HG03469 (cell line): ENCODE results near the gene AHCYL2.
"Not testable (repeated sequence)": the region's sequence is repeated elsewhere in the genome, so short reads cannot be mapped to it uniquely, and the experiment has no call there.

ENCODE experiments used
- ATAC-seq: cut with Tn5 transposase; IDR thresholded peaks from one replicate; pipeline ENCODE4 v1.9.1; 2021; ENCODE audit warnings: mild to moderate bottlenecking, moderate library complexity, moderate number of reproducible peaks; ENCODE audit not compliant: unreplicated experiment

Gene AHCYL2

GRCh38 chr7:129412501-129412900 lies 187.7 kb downstream of the AHCYL2 start:
- ATAC-seq: no peak

DNA sequence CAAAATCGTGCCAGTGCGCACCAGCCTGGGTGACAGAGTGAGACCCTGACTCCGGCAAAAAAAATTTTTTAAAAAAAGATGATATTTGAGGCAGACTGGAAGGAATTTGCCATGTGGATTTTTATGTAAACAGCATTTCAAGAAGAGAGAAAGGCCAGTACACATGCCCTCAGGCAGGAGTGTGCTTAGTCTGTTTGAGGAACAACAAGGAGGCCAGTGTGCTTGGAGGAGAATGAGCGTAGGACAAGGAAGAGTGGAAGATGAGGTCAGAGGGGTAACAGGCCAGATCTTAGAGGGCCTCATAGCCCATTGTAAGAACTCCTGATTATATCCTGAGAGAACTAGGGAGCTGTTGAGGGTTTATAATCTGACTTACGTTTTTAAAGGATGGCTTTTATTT lies 192.2 kb downstream of the AHCYL2 start:
- no peak for ATAC-seq

- no peak for ATAC-seq
Measured at GRCh38 chr7:129421717-129422250, 197.0 kb downstream of the AHCYL2 start.

GRCh38 chr7:129422727-129423126 lies 197.9 kb downstream of the AHCYL2 start:
- no peak for ATAC-seq

GRCh38 chr7:129423700-129424410 lies 199.0 kb downstream of the AHCYL2 start:
- no peak for ATAC-seq

DNA sequence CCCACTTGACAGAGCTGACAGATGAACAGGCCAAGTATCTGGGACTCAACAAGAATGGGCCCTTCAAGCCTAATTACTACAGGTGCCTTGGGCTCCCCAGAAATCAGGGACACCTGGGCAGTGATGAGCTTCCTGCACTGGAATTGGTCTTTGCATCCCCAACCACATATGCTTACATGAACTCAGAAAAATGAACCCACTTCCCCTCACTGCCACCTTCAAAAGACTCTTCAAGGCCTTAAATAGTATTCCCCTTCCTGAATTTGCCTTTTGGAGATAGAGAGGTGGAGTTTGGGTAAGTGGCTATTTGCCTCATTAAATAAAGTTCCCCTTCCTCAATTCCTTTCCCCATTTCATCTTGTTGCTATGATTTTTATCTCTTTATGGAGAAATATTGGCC lies 201.7 kb downstream of the AHCYL2 start:
- no peak for ATAC-seq

DNA sequence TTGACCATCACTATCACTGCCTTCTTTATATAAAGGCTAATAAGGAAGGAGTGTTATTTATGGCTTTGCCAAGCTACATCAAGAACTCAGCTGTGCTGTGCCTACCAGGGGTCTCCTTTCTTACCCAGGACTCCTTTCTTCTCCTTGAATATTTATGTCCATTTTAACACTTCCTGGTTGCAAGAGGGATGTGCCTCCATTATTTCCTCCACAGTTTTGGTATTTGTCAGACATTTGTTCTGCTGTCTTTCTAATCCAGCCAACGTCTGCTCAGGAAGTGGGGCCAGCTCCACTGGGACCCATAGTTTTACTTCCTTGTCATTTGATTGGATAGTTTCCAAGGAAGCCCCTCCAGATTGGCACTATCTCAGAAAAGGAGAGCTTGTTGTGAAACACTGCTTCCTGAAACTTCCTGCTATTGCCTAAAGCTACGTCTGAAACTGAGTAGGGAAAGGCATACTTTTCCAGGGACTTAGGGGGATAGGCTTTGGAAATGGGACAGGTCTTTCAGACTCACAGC lies 202.8 kb downstream of the AHCYL2 start:
- no peak for ATAC-seq

DNA sequence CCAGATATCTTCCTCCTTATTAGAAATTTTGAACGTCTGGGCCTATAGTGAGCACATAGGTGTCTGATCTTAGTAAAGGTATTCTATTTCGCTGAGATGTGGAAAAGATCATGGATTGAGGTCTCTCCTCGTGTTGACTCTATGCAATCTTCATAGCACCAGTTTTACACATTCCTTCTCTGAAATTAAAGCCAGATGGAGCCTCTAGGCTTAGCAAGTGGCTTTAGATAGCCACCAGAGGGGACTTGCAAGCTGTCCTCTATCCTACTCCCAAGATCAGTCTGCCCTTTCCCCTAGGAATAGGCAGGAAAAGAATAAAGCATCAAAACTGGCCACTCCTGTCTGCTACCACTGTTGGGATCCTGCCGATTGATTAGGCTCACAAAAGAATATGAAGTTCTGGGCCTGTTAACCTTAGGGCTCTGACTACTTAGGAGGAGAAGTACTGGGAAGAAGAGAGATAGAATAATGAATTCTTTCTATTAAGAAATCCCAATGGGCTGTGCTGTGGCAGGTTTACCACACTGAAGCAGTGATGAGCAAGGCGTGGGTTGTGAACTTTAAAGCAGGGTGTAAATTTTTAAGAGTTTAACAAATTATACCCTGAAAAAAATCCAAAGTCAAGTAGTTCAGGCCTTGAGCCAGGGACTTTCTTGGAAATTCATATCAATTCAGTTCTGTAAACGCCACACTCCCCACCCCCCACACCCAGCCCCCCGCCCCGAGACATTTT lies 207.2 kb downstream of the AHCYL2 start:
- ATAC-seq: no peak

DNA sequence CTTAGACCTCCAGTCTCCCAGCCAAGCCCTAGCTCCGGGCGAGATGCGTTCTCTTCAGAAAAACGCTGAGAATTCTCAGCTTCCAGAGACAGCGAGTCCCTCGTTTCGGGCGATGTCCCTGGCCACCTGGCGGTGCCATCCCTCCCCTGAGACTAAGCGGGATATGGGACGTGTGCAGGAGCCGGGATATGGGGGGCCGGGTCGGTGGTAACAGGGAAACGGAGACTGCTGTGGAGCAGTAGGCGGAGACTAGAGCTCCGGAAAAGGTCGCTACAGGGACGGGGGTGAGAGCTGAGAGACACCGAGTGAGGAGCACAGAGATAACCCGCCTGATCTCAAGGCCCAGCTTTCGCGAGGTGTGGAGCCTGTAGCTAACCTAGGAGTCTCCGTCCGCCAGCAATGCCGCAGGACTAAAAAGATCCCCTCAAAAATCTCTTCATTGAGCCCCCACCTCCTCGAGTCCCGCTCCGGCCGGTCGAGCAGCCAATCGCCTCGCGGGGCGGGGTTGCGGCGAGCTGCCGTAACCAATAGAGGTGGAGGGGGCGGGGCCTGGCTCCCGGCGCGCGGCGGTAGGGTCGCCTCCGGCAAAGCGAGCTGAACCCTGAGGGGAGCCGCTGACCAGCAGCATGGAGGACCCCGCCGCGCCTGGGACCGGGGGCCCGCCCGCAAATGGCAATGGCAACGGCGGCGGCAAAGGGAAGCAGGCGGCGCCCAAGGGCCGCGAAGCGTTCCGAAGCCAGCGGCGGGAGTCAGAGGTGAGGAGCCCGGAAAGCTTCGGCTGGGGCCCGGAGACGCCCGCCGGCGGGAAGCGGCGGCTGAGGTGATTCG lies 209.2 kb downstream of the AHCYL2 start, which contains the start of gene STRIP2:
TSS of gene STRIP2 (plus strand) at position 586 of the 828 bp plus-strand sequence. CDS start at position 627, 41 bp downstream.
- peak; percentile 67 for ATAC-seq

- ATAC-seq: no peak
Measured at GRCh38 chr7:129434675-129435318, 210.0 kb downstream of the AHCYL2 start.

GRCh38 chr7:129435414-129435829 lies 210.6 kb downstream of the AHCYL2 start:
- no peak for ATAC-seq

GRCh38 chr7:129436335-129436923 lies 211.6 kb downstream of the AHCYL2 start:
- no peak for ATAC-seq

- ATAC-seq: no peak
Measured at GRCh38 chr7:129437190-129437589, 212.4 kb downstream of the AHCYL2 start.

DNA sequence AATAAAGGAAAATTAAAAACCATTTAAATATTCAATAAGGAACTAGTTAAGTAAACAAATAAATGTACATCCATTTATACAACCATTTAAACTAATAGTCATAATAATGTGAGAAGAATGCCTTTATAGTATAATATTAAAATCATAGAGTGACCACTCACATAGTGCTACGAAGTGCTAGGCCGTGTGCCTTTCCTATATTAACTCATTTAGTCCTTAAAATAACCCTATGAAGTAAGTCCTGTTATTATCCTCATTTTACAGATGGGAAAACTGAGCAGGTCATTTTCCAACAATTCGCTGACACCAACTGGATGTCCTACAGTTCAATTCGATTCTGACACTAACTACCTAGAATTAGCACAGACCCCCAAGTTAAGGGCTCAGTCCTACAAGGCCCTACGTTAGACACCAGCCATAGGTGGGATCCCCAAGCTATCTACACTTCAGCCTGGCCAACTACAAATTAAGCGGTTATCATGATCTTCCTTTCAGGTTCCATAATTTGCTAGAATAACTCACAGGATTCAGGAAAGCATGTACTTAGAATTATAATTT lies 213.5 kb downstream of the AHCYL2 start:
- ATAC-seq: no peak

GRCh38 chr7:129438839-129439651 lies 214.2 kb downstream of the AHCYL2 start:
- no peak for ATAC-seq

- no peak for ATAC-seq
Measured at GRCh38 chr7:129439963-129440625, 215.3 kb downstream of the AHCYL2 start.

DNA sequence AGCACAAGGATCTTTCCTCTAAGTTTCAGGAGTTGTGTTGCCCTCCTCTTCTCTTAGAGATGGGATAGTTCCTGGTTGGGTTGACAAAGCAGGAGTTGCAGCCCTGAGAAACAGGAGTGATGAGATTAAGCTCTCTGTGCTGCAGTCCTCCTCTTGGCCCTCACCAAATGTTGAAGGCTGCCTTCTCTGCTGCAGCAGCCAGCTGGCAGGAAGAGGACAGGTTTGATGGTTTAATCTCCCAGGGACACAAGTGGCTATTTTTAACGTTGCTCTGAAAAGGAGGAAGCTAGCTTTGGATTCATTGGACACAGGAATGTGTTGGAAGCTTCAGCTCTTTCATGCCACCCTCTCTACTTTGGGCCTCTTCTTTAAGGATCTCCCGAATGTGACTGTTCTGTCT lies 218.8 kb downstream of the AHCYL2 start:
- ATAC-seq: no peak

DNA sequence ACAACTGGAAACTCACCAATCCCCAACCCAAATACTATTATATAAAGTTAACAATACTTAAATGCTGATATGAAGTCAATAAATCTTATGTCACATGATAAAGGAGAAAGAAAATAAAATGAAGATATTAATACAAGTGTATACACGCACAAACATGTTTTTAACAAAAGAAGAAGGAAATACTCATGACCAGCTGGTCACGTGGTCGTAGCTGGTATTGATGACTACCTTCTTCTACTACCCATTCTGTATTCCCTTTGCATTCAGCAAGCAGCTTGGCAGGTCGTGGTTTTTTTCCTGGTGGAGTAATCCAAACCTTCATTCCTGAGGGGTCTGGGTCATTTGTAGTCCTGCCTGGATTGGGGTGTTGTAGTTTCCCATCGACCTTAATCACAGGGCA lies 219.9 kb downstream of the AHCYL2 start:
- not testable (repeated sequence) for ATAC-seq
